Measurements from ENCODE around the gene GALNT16. TPM values are rescaled to one million over a fixed set of nuclear protein-coding genes. Genes with fewer than 3 reads are reported as not detected.

Gene GALNT16
- total RNA-seq, 4 donors from 2014 or later, result 0.72 to 8.2 (median 2.9) TPM

DNA sequence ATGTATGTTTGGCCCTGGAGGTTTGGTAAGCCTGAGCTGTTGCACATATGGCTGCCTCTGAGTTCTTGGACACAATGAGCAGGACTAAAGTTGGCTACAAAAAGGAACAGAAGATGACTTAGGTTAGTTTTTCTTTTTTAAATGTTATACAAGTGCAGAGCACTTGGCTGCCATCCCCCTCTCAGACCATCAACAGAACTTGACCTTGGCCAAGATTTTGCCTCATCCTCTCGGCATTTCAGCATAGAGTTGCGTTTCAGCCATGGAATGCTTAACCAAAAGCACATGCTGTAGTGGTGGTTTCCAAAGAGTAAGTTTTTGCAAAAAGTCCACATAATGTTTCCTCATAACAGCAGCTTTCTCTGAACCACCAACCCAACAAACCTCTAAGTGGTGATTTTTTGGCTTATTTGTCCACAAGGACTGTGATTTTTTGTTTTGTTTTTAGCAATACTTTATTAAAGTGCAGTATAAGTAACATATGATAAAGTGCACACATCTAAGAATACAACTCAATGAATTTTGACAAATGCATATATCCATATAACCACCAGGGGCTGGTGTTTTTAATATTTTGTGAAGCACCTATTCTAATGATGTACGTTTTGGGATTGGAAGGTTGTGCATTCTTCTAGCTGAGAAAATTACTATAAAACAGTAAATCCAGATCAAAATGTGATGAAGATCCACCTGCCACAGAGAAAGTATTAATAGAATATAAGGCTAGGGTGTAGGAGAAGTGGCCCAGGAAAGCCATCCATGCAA is 12.1 kb upstream of the GALNT16 start:
- peak in 1 of 2 donors; percentile 67 for DNase-seq (ENCODE audit: low spot score in 2 of 2)
- intact Hi-C loops (cut with DNase I; ENCODE audit: low total_unique reads), result loop anchor here (10.0 kb wide), 1 partner anchor 123 kb away; no protein-coding TSS in a partner anchor
- WGBS, 2 donors, result 55 to 63% methylated on average over 3 of the region's 3 CpGs
- TF ChIP-seq, protein P1, sequence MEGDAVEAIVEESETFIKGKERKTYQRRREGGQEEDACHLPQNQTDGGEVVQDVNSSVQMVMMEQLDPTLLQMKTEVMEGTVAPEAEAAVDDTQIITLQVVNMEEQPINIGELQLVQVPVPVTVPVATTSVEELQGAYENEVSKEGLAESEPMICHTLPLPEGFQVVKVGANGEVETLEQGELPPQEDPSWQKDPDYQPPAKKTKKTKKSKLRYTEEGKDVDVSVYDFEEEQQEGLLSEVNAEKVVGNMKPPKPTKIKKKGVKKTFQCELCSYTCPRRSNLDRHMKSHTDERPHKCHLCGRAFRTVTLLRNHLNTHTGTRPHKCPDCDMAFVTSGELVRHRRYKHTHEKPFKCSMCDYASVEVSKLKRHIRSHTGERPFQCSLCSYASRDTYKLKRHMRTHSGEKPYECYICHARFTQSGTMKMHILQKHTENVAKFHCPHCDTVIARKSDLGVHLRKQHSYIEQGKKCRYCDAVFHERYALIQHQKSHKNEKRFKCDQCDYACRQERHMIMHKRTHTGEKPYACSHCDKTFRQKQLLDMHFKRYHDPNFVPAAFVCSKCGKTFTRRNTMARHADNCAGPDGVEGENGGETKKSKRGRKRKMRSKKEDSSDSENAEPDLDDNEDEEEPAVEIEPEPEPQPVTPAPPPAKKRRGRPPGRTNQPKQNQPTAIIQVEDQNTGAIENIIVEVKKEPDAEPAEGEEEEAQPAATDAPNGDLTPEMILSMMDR (IDR thresholded peaks at IDR 0.05), result no peak
- TF ChIP-seq POLR2A (IDR thresholded peaks at IDR 0.05), result no peak
- H3K4me3 ChIP-seq (ENCODE audit: low read depth, poor library complexity, severe bottlenecking), result no peak overlapping the region

DNA sequence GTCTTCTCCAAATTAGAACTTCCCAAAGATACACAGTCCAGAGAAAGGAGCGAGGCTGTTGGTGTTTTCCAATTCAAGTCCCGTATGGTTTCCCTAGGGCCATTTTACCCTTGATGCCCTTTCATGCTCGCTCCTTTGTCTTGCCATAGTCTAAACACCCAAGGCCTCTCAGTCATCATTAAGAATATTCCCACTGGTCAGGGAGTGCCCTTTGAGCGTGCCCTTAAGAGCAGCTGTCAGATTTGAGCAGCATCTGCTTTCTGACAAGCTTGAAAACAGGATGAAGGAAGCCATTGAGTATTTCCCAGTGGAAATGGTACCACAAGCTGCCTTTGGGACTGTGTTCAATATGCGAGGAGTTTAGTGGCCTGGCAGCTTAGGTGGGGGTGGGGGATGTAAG is 10.4 kb upstream of the GALNT16 start:
- no peak for TF ChIP-seq POLR2A (IDR thresholded peaks at IDR 0.05)
- TF ChIP-seq, protein P1 (IDR thresholded peaks at IDR 0.05), result no peak
- H3K4me3 ChIP-seq (ENCODE audit: low read depth, poor library complexity, severe bottlenecking), result no peak overlapping the region
- intact Hi-C loops (cut with DNase I; ENCODE audit: low total_unique reads), result loop anchor here (10.0 kb wide), 1 partner anchor 125 kb away; no protein-coding TSS in a partner anchor
- DNase-seq (ENCODE audit: low spot score in 2 of 2), result no peak
- 82 to 88% methylated on average over 5 of the region's 5 CpGs for WGBS, 2 donors

DNA sequence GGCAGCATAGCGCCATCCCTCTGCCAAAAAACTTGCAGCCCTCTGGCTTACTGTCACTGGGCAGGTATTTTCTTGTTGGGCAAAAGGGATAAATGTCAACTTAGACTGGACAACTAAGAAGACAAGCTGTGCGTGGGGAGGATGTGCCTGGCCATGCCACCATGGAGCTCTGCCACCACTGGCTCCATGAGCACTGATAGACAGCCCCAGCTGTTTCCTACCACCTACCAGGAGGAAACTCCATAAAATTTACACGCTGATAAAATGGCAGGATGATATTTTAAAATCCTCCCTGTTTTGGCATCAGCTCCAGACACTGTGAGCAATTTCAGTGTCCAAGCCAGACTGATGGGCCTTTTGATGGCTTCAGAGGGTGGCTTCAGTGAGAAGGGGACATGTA is 7.1 kb upstream of the GALNT16 start:
- DNase-seq (ENCODE audit: low spot score in 2 of 2), result no peak
- TF ChIP-seq POLR2A (IDR thresholded peaks at IDR 0.05), result no peak
- TF ChIP-seq, protein P1 (IDR thresholded peaks at IDR 0.05), result no peak
- 36 to 43% methylated on average over 3 of the region's 3 CpGs for WGBS, 2 donors
- intact Hi-C loops (cut with DNase I; ENCODE audit: low total_unique reads), result no loop called here
- no peak overlapping the region for H3K4me3 ChIP-seq (ENCODE audit: low read depth, poor library complexity, severe bottlenecking)

DNA sequence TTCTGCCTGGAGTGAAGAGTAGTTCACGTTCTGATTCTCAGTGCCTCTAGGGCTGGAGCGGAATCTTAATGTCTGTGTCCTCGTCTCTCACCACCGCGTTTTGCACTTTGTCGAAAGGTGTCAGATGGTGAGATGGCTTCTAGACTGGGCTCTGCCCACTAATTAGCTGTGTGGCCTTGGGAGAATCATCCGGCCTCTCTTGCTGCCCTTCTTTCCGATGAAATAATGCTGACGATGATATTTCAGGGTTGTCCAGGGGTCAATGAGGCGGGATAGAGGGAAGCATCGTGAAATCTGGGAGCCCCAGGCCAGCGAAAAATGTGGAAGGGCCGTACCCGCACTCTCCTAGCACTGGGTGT is 811 bp upstream of the GALNT16 start:
- H3K4me3 ChIP-seq (ENCODE audit: low read depth, poor library complexity, severe bottlenecking), result no peak overlapping the region
- intact Hi-C loops (cut with DNase I; ENCODE audit: low total_unique reads), result no loop called here
- 43 to 45% methylated on average over 14 of the region's 14 CpGs for WGBS, 2 donors
- TF ChIP-seq POLR2A (IDR thresholded peaks at IDR 0.05), result no peak
- TF ChIP-seq, protein P1 (IDR thresholded peaks at IDR 0.05), result no peak
- DNase-seq (ENCODE audit: low spot score in 2 of 2), result no peak

DNA sequence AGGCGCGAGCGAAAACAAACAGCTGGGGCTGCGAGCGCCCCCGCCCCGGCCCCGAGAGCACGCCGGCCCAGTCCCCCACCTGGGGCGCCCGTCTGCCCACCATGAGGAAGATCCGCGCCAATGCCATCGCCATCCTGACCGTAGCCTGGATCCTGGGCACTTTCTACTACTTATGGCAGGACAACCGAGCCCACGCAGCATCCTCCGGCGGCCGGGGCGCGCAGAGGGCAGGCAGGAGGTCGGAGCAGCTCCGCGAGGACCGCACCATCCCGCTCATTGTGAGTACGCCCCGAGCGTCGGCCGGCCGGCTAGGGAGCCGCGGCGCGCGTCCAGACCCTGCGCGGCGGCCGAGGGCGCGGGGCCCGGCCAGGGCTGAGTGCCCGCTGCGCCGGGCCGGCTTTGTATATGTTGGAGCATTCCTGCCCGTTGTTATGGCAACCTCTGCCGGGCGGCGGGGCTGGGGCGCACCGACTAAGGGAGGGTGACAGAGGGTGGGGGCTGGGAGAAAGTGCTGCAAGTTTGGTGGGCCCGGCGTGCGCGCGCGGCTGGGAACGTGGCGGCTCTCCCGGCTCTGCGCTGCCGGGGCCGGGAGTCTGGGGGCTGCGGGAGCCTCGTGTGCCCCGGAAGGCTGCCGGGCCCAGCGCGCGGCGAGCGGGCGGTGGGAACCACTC is 367 bp downstream of the GALNT16 start:
- peak overlapping the region; percentile 36 for H3K4me3 ChIP-seq (ENCODE audit: low read depth, poor library complexity, severe bottlenecking)
- no peak for DNase-seq (ENCODE audit: low spot score in 2 of 2)
- TF ChIP-seq, protein P1 (IDR thresholded peaks at IDR 0.05), result no peak
- intact Hi-C loops (cut with DNase I; ENCODE audit: low total_unique reads), result no loop called here
- 1% methylated on average over 51 of the region's 78 CpGs; no CpG with 5 or more reads in 1 of the 2 donors for WGBS, 2 donors
